HG03103 (cell line): ENCODE data around the gene FBXL20.
"Not testable (repeated sequence)": the region's sequence is repeated elsewhere in the genome, so short reads cannot be mapped to it uniquely, and the experiment has no call there.

Source experiments
- ATAC-seq: cut with Tn5 transposase; IDR thresholded peaks from one replicate; pipeline ENCODE4 v1.9.1; 2021; ENCODE audit warnings: low read depth; ENCODE audit not compliant: unreplicated experiment

The FBXL20 gene

DNA sequence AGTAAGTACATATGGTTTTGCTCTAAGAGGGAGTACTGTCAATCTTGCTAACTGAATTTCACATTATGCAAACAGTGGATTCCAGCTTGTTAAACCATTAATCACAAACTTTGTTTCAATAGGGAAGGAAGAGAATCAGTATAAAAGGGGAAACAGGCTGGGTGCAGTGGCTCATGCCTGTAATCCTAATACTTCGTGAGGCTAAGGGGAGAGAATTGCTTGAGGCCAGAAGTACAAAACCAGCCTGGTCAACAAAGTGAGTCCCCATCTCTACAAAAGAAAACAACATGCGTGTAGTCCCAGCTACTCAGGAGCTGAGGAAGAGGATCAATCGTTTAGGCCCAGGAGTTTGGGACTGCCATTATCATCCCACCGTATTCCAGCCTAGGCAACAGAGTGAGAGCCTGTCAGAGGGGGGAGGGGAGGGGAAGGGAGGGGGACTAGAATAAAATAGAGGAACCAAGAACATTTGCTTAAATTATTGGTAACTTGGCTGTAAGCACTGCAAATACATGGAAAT is 65.7 kb downstream of the FBXL20 start:
- ATAC-seq = no peak

DNA sequence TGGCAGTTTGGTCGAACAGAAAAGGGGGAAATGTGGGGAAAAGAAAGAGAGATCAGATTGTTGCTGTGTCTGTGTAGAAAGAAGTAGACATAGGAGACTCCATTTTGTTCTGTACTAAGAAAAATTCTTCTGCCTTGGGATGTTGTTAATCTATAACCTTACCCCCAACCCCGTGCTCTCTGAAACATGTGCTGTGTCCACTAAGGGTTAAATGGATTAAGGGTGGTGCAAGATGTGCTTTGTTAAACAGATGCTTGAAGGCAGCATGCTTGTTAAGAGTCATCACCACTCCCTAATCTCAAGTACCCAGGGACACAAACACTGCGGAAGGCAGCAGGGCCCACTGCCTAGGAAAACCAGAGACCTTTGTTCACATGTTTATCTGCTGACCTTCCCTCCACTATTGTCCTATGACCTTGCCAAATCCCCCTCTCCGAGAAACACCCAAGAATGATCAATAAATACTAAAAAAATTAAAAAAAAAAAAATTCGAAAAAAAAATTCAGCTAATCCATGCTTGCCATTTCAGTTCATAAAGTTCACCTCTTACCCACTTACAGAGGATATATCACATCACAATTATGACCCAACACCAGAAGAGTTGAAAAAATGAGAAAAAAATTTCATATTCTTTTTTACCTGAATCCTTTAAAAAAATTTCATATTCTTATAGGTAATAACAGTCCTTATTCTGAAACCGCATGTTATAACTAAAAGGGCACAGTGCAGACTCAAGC is 67.2 kb downstream of the FBXL20 start:
- not testable (repeated sequence) for ATAC-seq

DNA sequence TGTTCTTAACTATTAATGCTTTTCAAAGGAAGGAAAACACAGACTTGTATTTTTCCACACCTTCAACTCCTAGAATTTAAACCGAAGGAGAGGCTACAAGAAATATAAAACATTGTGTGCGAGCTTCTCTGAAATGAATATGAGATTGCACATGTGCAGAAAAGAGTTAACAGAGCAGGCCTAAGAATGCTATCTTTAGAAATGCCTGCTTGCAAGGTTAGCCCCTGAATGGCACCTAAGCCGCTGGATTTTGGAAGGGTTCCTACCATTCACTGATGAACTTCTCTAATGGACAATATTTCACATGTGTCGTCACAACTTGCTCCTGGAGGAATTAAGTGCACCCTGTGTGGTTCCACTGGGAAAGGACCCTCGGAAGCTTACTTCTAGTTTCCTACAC is 69.3 kb downstream of the FBXL20 start:
- ATAC-seq = no peak

DNA sequence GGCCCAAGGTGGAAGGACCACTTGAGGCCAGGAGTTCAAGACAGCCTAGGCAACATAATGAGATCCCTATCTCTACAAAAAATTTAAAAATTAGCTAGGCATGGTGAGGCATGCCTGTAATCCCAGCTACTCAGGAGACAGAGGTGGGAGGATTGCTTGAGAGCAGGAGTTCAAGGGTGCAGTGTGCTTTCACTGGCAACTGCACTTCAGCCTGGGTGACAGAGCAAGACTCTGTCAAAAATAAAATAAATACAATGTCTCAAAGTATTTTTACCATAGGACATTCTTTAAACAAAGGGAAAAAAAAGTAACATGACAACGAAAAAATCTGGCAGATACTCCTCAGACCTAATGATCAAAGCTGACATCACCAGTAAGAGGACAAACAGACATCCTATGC is 72.6 kb downstream of the FBXL20 start:
- no peak for ATAC-seq

DNA sequence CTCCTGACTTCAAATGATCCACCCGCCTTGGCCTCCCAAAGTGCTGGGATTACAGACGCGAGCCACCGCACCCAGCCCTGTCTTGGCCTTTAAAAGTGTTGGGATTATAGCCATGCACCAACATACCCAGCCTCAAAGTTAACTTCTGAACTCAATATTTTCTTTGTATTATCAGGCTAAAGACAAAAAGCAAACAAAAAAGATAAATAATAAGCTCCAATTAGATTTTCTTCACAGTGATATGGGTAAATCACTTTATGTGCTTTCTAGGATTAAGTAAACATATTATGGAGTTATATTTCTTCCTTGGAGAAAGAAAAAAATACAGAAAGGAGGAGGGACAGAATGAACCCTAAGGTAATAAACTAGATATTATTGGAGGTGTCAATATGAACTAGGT is 74.3 kb downstream of the FBXL20 start:
- ATAC-seq = no peak

DNA sequence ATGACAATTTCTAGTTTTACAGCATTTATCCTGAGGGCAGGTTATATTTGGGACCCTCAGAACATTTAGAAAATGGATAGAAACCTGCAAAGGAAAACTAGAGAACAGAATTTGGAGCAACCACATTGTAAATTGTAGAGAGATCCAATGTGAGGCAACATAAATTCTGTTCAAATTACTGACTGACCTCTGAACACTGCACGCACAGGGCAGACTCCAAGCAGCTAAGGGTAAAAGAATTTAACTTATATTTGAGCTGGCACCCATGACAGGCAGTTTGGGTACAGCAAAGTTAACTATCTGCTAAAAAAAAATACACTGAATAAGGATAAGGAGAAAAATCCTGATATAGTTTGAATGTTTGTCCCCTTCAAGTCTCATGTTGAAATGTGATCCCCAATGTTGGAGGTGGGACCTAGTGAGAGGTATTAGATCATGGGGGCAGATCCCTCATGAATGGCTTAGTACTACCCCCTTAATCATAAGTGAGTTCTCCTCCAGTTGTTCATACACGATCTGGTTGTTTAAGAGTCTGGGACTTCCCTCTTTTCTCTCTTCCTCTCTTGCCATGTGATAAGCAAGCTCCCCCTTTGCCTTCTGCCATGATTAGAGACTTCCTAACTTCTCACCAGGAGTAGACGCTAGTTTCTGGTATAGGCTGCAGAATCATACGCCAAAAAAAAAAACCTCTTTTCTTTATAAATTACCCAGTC is 75.7 kb downstream of the FBXL20 start:
- ATAC-seq = no peak

DNA sequence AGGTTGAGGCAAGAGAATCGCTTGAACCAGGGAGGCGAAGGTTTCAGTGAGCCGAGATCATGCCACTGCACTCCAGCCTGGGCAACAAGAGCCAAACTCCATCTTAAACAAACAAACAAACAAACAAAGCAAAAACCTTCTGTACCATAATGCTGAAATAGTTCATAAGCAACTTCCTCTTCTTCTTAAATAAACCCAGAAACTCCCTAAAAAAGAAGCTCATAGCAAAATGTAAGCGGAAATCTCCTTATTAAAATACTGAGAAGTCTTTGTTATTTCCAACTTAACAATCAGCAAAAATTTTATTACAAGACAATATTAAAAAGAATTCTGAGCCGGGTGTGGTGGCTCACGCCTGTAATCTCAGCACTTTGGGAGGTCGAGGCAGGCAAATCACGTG is 82.8 kb downstream of the FBXL20 start:
- no peak for ATAC-seq

DNA sequence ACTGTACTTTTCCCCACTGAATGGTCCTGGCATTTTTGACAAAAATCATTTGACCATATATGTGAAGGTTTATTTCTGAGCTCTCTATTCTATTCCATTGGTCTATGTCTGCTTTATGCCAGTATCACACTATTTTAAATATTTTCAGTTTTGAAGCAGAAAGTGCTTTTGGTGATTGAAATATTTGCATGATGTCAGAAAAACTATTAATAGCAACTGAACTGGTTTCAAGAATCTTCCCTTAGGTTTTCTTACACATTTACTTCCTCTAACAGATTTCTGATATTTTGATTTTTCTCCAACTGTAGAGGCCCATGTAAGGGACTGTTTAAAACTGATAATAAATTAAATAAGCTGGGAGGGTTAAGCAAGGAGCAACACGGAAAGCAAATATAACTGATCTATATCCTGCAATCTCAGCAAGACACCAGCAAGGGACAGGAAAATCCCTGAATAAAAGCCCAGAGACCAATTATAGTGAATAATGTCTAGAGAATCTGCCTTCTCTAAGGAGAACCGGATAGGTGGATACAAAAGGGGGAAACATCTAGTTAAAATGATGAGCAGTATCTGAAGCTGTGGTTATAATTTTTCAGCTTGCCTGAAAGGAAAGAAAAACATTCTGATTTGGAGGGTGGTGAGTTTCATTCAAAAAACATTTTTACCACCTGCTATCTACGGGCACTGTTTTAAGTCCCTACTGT is 94.8 kb downstream of the FBXL20 start:
- ATAC-seq = no peak

DNA sequence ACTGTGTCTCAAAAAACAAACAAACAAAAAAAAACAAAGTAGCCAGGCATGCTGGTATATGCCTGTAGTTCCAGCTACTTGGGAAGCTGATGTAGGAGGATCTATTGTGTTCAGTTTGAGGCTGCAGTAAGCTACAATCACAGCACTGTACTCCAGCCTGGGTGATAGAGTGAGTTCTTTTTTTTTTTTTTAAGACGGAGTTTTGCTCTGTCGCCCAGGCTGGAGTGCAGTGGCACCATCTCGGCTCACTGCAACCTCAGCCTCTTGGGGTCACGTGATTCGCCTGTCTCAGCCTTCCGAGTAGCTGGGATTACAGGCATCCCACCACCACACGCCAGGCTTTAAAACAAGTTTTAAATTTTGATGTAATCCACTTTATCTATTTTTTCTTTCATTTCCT is 95.4 kb downstream of the FBXL20 start:
- ATAC-seq = no peak

DNA sequence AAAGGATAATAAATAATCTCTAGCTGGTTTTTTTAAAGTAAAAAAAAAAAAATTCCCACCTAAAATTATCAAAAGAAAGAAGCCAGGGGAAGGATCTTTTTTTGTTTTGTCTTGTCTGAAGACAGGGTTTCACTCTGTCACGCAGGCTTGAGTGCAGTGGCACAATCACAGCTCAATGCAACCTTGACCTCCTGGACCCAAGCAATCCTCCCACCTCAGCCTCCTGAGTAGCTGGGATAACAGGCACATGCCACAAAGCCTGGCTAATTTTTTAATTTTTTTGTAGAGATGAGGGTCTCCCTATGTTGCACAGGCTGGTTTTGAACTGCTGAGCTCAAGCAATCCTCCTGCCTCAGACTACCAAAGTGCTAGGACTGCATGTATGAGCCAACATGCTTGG is 97.2 kb downstream of the FBXL20 start:
- no peak for ATAC-seq

DNA sequence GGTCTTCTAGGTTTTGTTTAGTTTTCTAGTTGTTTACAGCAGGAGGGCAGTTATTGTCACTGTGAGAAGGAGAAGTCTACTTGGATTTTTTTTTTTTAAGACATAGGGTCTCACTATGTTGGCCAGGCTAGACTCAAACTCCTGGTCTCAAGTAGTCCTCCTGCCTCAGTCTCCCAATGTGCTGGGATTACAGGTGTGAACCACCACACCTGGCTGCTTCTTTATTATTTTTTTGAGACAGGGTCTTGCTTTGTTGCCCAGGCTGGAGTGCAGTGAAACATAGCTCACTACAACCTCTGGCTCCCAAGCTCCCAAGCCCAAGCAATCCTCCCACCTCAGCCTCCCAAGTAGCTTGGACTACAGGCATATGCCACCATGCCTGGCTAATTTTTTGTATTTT is 107.4 kb downstream of the FBXL20 start:
- ATAC-seq = no peak

DNA sequence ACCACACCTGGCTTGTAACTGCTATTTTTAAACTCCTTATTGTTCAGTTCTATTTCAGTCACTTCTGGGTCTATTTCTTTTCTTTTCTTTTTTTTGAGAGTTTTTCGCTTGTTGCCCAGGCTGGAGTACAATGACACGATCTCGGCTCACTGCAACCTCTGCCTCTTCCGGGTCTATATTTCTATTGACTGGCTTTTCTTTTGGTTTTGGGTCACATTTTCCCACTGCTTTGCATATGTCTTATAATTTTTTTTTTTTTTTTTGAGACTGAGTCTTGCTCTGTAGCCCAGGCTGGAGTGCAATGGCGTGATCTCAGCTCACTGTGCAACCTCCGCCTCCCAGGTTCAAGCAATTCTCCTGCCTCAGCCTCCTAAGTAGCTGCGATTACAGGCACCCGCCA is 108.9 kb downstream of the FBXL20 start:
- not testable (repeated sequence) for ATAC-seq

DNA sequence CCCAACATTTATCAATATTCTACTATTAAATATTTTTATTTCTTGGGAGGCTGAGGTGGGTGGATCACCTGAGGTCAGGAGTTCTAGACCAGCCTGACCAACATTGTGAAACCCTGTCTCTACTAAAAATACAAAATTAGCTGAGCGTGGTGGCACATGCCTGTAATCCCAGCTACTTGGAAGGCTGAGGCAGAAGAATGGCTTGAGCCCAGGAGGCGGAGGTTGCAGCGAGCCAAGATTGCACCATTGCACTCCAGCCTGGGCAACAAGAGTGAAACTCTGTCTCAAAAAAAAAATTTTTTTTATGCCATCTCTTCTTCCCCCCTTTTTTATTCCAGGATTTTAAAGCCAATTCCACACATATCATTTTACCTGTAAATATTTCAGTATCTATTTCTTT is 114.9 kb downstream of the FBXL20 start:
- not testable (repeated sequence) for ATAC-seq

DNA sequence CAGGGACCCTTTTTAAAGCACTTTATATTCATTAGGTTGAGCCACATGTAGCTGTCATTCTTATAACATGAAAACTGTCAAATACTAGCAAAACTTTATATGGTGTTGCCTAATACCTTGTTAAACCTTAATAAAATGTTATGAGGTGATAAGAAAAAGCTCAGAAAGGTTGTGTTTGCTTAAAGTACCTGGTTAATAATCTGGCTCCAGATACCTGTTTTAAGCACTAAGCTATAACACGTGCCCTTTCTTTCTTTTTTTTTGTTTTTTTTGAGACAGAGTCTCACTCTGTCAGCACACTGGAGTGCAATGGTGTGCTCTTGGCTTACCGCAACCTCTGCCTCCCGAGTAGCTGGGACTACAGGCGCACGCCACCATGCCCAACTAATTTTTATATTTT is 116.7 kb downstream of the FBXL20 start:
- ATAC-seq = no peak

DNA sequence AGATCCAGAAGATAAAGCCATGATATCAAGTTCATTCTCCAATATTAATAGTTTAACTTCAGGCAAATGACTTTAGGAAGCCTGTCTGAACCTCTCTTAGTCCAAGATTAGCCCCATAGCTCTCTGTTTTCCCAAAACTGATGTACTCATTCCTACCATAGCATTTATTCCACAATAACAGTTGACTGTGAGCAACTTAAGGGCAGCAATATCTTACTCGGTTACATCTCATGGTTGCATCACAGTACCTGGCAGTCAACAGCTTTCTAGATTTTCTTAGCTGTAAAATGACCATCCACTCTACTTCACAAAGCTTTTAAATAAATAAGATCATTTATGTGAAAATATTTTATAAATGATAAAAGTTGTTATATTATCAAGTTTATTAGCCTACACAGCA is 117.5 kb downstream of the FBXL20 start:
- ATAC-seq = no peak

DNA sequence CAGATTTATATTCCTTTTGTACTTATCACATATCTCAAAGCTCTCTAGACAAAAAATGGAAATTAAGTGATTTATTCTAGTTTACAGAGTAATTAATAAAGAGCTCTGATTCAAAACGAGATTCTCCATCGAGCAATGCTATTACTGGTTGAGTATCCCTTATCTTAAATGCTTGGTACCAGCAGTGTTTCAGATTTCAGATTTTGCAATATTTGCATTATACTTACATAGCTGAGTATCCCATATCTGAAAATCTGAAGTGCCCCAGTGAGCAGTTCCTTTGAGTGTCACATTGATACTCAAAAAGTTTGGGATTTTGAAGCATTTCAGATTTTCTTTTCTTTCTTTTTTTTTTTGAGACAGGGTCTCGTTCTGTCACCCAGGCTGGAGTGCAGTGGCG is 118.3 kb downstream of the FBXL20 start:
- ATAC-seq = no peak

DNA sequence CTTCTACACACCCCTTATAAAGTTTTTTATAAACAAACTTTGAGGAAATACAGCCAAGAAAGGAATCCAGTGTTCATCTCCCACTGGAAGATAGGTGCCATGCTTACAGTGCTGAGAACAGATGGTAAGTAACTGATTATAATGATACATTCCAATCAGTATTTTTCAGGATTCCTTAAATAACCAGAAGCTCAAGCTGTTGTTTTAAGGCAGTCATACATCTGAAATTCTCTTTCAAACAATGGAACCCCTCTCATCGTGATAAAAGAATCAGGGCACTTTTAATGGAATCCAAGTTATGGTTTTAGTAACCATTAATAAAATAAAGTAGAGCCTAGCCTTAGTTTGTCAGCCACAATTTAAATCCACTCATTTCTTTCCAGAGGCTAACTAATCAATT is 119.6 kb downstream of the FBXL20 start:
- ATAC-seq = no peak

DNA sequence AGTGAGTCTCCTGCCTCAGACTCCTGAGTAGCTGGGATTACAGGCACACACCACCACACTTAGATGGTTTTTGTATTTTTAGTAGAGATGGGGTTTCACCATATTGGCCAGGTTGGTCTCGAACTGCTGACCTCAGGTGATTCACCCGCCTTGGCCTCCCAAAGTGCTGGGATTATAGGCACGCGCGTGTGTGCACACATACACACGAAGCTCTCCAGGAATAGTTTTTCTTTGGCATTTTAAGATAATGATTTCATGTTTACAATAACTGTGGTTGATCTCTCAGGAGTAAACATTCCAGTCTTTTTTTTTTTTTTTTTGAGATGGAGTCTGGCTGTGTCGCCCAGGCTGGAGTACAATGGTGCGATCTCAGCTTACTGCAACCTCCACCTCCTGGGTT is 123.2 kb downstream of the FBXL20 start:
- ATAC-seq = not testable (repeated sequence)

DNA sequence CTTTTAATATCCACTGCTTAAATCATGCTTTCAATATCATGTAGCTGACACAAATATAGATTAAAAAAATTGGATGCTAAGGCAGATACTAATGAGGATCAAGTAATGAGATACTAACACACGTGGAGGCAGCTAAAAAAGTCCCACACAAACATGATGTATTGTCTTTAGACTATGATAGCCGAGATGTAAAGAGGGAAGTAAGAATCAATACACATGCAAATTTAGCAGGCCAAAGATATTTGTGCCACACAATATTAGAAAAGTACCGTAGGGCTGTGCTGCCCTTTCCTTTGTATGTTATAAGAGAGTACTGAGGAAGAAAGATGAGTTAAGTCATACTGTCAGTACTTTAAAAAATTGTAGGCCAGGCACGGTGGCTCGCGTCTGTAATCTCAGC is 124.3 kb downstream of the FBXL20 start:
- ATAC-seq = no peak

DNA sequence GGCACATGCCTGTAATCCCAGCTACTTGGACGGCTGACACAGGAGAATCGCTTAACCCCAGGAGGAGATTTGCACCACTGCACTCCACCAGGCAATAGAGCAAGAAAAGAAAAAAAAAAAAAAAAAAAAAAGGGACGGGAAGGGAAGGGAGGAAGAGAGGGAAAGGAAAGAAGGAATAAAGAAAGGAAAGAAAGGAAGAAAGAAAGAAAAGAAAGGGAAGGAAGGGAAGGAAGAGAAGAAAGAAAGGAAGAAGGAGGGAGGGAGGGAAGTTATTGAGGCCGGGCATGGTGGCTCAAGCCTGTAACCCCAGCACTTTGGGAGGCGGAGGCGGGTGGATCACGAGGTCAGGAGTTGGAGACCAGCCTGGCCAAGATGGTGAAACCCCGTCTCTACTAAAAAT is 125.3 kb downstream of the FBXL20 start:
- no peak for ATAC-seq

DNA sequence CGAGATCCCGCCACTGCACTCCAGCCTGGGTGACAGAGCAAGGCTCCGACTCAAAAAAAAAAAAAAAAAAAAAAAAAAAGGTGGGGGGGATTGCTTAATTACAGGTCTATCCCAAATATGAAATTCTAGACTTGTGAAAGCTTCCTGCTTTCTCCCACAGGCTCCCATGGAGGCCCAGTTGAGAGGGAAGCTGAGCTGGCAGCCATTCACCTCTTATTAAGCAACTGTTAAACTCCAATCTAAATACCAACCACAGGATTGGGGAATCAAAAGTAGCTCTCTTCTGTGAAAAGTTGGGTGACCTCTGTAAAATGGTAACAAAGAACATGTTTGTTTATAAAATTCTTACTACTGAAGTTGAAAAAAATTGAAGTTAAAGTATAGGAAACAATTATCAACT is 129.9 kb downstream of the FBXL20 start:
- ATAC-seq = no peak

DNA sequence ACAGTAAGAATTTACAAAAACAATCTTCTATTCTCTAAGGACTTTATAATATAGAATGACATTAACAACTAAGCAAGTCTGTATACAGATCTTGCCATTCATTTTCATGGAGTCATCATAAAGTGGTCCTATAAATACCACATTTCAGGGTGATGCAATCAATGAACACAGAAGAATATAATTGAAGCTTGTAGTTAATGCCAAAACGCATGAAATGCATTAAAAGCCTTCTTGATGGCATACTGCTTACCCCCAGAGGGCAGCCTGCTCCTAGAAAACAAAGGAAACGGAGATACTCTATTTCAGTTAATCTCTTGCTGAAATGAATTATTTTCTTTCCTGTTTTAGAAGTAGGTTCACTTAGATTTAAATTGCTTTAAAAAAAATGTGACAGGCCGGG is 130.5 kb downstream of the FBXL20 start:
- no peak for ATAC-seq
